Measurements from ENCODE around the gene EHF. TPM values are rescaled to one million over a fixed set of nuclear protein-coding genes. Genes with fewer than 3 reads are reported as not detected.

EHF gene
- polyA plus RNA-seq, 1 of the 3 experiments (the other 2 are of a cell fraction): not detected

DNA sequence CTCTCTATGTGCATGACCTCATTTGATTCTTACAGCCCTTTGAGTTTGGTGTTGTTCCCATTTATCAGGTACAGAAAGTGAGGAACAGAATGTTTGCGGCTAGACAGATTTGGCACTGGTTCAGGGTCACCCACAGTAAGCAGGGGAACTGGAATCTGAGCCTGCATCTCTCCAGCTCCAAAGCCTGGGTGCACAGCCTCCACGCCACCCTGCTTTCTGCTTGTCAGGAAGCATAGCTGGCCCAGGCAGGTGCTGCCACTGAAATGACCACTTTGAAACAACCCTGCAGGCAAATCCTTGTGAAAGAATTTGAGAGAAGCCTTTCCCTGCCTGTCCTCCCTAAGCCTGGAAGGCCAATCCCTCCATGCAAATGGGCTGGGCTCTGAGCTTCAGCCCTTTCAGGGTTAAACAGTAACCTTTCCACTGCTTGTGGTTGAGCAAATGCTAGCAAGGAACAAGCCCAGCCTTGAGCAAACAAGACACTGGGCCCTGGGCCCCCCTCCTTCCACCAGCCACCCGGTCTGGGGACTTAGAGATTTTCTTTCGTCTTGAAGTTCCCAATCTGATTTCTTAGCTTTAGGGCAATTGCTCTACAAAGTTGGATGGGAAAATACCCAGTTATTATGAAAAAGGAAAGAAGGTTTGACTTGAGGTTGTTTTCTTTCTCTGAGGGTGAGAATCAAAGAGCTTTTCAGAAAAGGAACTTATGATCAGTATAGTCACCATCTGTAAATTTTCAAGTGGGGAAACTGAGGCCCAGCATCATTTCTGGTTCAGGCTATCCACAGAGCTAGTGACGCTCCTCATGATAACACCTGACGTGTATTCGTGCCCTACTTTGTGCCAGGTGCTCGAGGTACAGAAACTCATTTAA is 19.4 kb downstream of the EHF start:
- WGBS (ENCODE audit: low lambda C conversion rate): 56% methylated on average over 8 of the region's 8 CpGs
- Histone ChIP-seq H3K4me1 (ENCODE audit: control insufficient read depth in 1 of 2, insufficient read depth in 2 of 2, low read depth in 1 of 2, low read length in 1 of 2) (peaks cover 0 to 2% of the 10 kb centered on the region in 2 experiments; a peak in 1 of 4 replicates), H3K27ac (ENCODE audit: low read depth in 2 of 2, low read length in 1 of 2) (no peak overlapping the region), H3K79me2 (ENCODE audit: insufficient read depth) (no peaks in the 10 kb centered on the region), H2AFZ (ENCODE audit: low read depth) (no peak overlapping the region), H3K9ac (no peak overlapping the region), H3K4me2 (no peak overlapping the region), H3K4me3 (ENCODE audit: low read depth in 2 of 2, low read length in 1 of 2) (no peak overlapping the region), H3K9me3 (no peaks in the 10 kb centered on the region), H3F3A (replicated peaks; ENCODE audit: insufficient read depth) (no peaks in the 10 kb centered on the region), H3K36me3 (replicated peaks in 1 of 2; ENCODE audit: control insufficient read depth in 1 of 2, insufficient read depth in 2 of 2, low read length in 1 of 2) (no peaks in the 10 kb centered on the region), H4K20me1 (ENCODE audit: insufficient read depth) (no peaks in the 10 kb centered on the region), H3K27me3 (ENCODE audit: insufficient read depth) (no peaks in the 10 kb centered on the region; the same call in 1 of the 2 replicates), H3K9me2 (no peaks in the 10 kb centered on the region)
- ChIA-PET POLR2A (no interaction called here), CTCF (interaction anchor here (0.5 to 1.7 kb wide), 6 partner anchors 14 to 751 kb away, joined by 3 to 5 read pairs (median 3); no protein-coding TSS in a partner anchor)
- no peak for DNase-seq
- TF ChIP-seq NRF1 (IDR thresholded peaks at IDR 0.05; ENCODE audit: low read depth, low read length): no peak
- TF ChIP-seq REST (IDR thresholded peaks at IDR 0.05; ENCODE audit: low read depth, low read length): no peak
- TF ChIP-seq RCOR1 (IDR thresholded peaks at IDR 0.05; ENCODE audit: low read length): no peak
- TF ChIP-seq, protein P1, sequence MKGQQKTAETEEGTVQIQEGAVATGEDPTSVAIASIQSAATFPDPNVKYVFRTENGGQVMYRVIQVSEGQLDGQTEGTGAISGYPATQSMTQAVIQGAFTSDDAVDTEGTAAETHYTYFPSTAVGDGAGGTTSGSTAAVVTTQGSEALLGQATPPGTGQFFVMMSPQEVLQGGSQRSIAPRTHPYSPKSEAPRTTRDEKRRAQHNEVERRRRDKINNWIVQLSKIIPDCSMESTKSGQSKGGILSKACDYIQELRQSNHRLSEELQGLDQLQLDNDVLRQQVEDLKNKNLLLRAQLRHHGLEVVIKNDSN (IDR thresholded peaks at IDR 0.05; ENCODE audit: borderline replicate concordance, low read depth): no peak
- no peak for TF ChIP-seq RXRA (IDR thresholded peaks at IDR 0.05; ENCODE audit: borderline replicate concordance, low read depth)
- TF ChIP-seq MEF2A (IDR thresholded peaks at IDR 0.05; ENCODE audit: borderline replicate concordance, low read depth): no peak
- no peak for TF ChIP-seq ELF1 (IDR thresholded peaks at IDR 0.05)
- no peak for TF ChIP-seq IRF3 (IDR thresholded peaks at IDR 0.05; ENCODE audit: low read depth, low read length)
- no peak for TF ChIP-seq POLR2AphosphoS5 (IDR thresholded peaks at IDR 0.05; ENCODE audit: low read depth, low read length)
- TF ChIP-seq CTCF (IDR thresholded peaks at IDR 0.05): no peak
- no peak for TF ChIP-seq SMC3 (IDR thresholded peaks at IDR 0.05; ENCODE audit: low read depth, low read length)
- no peak for TF ChIP-seq MXI1 (IDR thresholded peaks at IDR 0.05; ENCODE audit: low read depth, low read length)
- TF ChIP-seq, protein P2, sequence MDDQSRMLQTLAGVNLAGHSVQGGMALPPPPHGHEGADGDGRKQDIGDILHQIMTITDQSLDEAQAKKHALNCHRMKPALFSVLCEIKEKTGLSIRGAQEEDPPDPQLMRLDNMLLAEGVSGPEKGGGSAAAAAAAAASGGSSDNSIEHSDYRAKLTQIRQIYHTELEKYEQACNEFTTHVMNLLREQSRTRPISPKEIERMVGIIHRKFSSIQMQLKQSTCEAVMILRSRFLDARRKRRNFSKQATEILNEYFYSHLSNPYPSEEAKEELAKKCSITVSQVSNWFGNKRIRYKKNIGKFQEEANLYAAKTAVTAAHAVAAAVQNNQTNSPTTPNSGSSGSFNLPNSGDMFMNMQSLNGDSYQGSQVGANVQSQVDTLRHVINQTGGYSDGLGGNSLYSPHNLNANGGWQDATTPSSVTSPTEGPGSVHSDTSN (IDR thresholded peaks at IDR 0.05): no peak
- TF ChIP-seq YY1 (IDR thresholded peaks at IDR 0.05; ENCODE audit: low read depth): no peak
- no peak for TF ChIP-seq FOSL2 (IDR thresholded peaks at IDR 0.05; ENCODE audit: borderline replicate concordance, low read depth)
- no peak for TF ChIP-seq EP300 (IDR thresholded peaks at IDR 0.05; ENCODE audit: borderline replicate concordance in 1 of 2, low read depth in 1 of 2, low read length in 1 of 2)

Data from SK-N-SH (cell line).